Measurements from ENCODE around the gene TTC7B.

TTC7B gene

GRCh38 chr14:90692061-90692460 lies 124.2 kb downstream of the TTC7B start:
- ATAC-seq (ENCODE audit: low read depth) (no peak), DNase-seq (ENCODE audit: low spot score) (no peak)
- Histone ChIP-seq H3K27me3 (ENCODE audit: insufficient read depth, poor library complexity, severe bottlenecking) (no peaks in the 10 kb centered on the region), H3K27ac (ENCODE audit: poor library complexity, severe bottlenecking) (no peak overlapping the region), H3K4me3 (ENCODE audit: severe bottlenecking) (no peak overlapping the region), H3K4me1 (ENCODE audit: insufficient read depth, poor library complexity, severe bottlenecking) (no peaks in the 10 kb centered on the region), H3K9me3 (ENCODE audit: severe bottlenecking) (no peaks in the 10 kb centered on the region), H3K36me3 (ENCODE audit: low read depth) (peaks cover 7% of the 10 kb centered on the region)
- TF ChIP-seq CTCF (IDR thresholded peaks at IDR 0.05; ENCODE audit: poor library complexity, severe bottlenecking) = no peak

GRCh38 chr14:90691627-90692026 lies 124.6 kb downstream of the TTC7B start:
- DNase-seq (ENCODE audit: low spot score) (no peak), ATAC-seq (ENCODE audit: low read depth) (no peak)
- Histone ChIP-seq H3K27me3 (ENCODE audit: insufficient read depth, poor library complexity, severe bottlenecking) (no peaks in the 10 kb centered on the region), H3K36me3 (ENCODE audit: low read depth) (peaks cover 7% of the 10 kb centered on the region), H3K27ac (ENCODE audit: poor library complexity, severe bottlenecking) (no peak overlapping the region), H3K4me3 (ENCODE audit: severe bottlenecking) (no peak overlapping the region), H3K9me3 (ENCODE audit: severe bottlenecking) (no peaks in the 10 kb centered on the region), H3K4me1 (ENCODE audit: insufficient read depth, poor library complexity, severe bottlenecking) (no peaks in the 10 kb centered on the region)
- TF ChIP-seq CTCF (IDR thresholded peaks at IDR 0.05; ENCODE audit: poor library complexity, severe bottlenecking) = no peak

- no peak overlapping the region for H3K4me3 ChIP-seq (ENCODE audit: severe bottlenecking)
- H3K9me3 ChIP-seq (ENCODE audit: severe bottlenecking) = no peaks in the 10 kb centered on the region
- no peak for TF ChIP-seq CTCF (IDR thresholded peaks at IDR 0.05; ENCODE audit: poor library complexity, severe bottlenecking)
- ATAC-seq (ENCODE audit: low read depth) (no peak), DNase-seq (ENCODE audit: low spot score) (no peak)
- peaks cover under 1% of the 10 kb centered on the region for H3K4me1 ChIP-seq (ENCODE audit: insufficient read depth, poor library complexity, severe bottlenecking)
- H3K27me3 ChIP-seq (ENCODE audit: insufficient read depth, poor library complexity, severe bottlenecking) = no peaks in the 10 kb centered on the region
- peaks cover 7% of the 10 kb centered on the region for H3K36me3 ChIP-seq (ENCODE audit: low read depth)
- no peak overlapping the region for H3K27ac ChIP-seq (ENCODE audit: poor library complexity, severe bottlenecking)
These were observed 128.6 kb downstream of the TTC7B start for GRCh38 chr14:90687680-90688079.

- TF ChIP-seq CTCF (IDR thresholded peaks at IDR 0.05; ENCODE audit: poor library complexity, severe bottlenecking) = no peak
- no peak for DNase-seq (ENCODE audit: low spot score)
- no peaks in the 10 kb centered on the region for H3K9me3 ChIP-seq (ENCODE audit: severe bottlenecking)
These were observed 133.6 kb downstream of the TTC7B start for GRCh38 chr14:90682615-90683014.

GRCh38 chr14:90681929-90682328 lies 134.3 kb downstream of the TTC7B start:
- DNase-seq (ENCODE audit: low spot score) (no peak), ATAC-seq (ENCODE audit: low read depth) (peak; percentile 81)
- no peak for TF ChIP-seq CTCF (IDR thresholded peaks at IDR 0.05; ENCODE audit: poor library complexity, severe bottlenecking)
- peak overlapping the region; percentile 35 for H3K27ac ChIP-seq (ENCODE audit: poor library complexity, severe bottlenecking)
- H3K36me3 ChIP-seq (ENCODE audit: low read depth) = no peaks in the 10 kb centered on the region
- H3K4me3 ChIP-seq (ENCODE audit: severe bottlenecking) = no peak overlapping the region
- H3K9me3 ChIP-seq (ENCODE audit: severe bottlenecking) = no peaks in the 10 kb centered on the region
- H3K4me1 ChIP-seq (ENCODE audit: insufficient read depth, poor library complexity, severe bottlenecking) = peaks cover 28% of the 10 kb centered on the region
- no peaks in the 10 kb centered on the region for H3K27me3 ChIP-seq (ENCODE audit: insufficient read depth, poor library complexity, severe bottlenecking)

More at GRCh38 chr14:90682615-90683014, 133.6 kb downstream of the TTC7B start:
- peak overlapping the region; percentile 35 for H3K27ac ChIP-seq (ENCODE audit: poor library complexity, severe bottlenecking)
- H3K36me3 ChIP-seq (ENCODE audit: low read depth) = no peaks in the 10 kb centered on the region
- peaks cover 25% of the 10 kb centered on the region for H3K4me1 ChIP-seq (ENCODE audit: insufficient read depth, poor library complexity, severe bottlenecking)
- H3K27me3 ChIP-seq (ENCODE audit: insufficient read depth, poor library complexity, severe bottlenecking) = no peaks in the 10 kb centered on the region
- no peak overlapping the region for H3K4me3 ChIP-seq (ENCODE audit: severe bottlenecking)
- no peak for ATAC-seq (ENCODE audit: low read depth)

All from RWPE2 (cell line).